ENCODE data around the gene CNKSR2.
A peak's percentile ranks its signal among the peaks of the same experiment; 100 is the strongest.

The CNKSR2 gene

GRCh38 chrX:21374163-21374993 lies at the start of gene CNKSR2:
Gene CNKSR2, plus strand, starts transcription at chrX:21374418. Its CDS starts 480 bp downstream, at chrX:21374898.
- Histone ChIP-seq H3K9me2 (replicated peaks; ENCODE audit: insufficient read depth, low read length) (no peaks in the 10 kb centered on the region), H3K9ac (ENCODE audit: low read length) (peak within 1 kb of the TSS; percentile 83), H3K27me3 (ENCODE audit: low read length) (no peaks in the 10 kb centered on the region), H3K4me3 (ENCODE audit: insufficient read depth, low read length, poor library complexity, severe bottlenecking) (peak within 1 kb of the TSS; percentile 94), H3K79me2 (ENCODE audit: insufficient read depth, low read length) (peaks cover 6% of the 10 kb centered on the region; the same call in 1 of the 2 replicates), H3K27ac (ENCODE audit: low read depth, low read length) (peak within 1 kb of the TSS; percentile 62), H3K36me3 (ENCODE audit: low read length) (no peaks in the 10 kb centered on the region), H3F3A (ENCODE audit: insufficient read depth) (no peaks in the 10 kb centered on the region), H2AFZ (ENCODE audit: low read depth, low read length, severe bottlenecking) (peak within 1 kb of the TSS; percentile 82), H3K4me2 (ENCODE audit: low read depth, low read length, poor library complexity, severe bottlenecking) (peak within 1 kb of the TSS; percentile 88), H3K9me3 (ENCODE audit: insufficient read depth, low read length) (no peaks in the 10 kb centered on the region), H4K20me1 (ENCODE audit: low read depth, low read length) (no peaks in the 10 kb centered on the region)
- TF ChIP-seq EZH2phosphoT487 (conservative IDR thresholded peaks at IDR 0.05; ENCODE audit: low read length) (no peak), CTCF (IDR thresholded peaks at IDR 0.05; ENCODE audit: insufficient read depth, low read length, poor library complexity, severe bottlenecking) (no peak)

- H3K9me3 ChIP-seq (ENCODE audit: insufficient read depth, low read length) = no peaks in the 10 kb centered on the region
- H3K27ac ChIP-seq (ENCODE audit: low read depth, low read length) = no peak overlapping the region
- H3K9ac ChIP-seq (ENCODE audit: low read length) = no peak overlapping the region
- no peaks in the 10 kb centered on the region for H4K20me1 ChIP-seq (ENCODE audit: low read depth, low read length)
- no peaks in the 10 kb centered on the region for H3K79me2 ChIP-seq (ENCODE audit: insufficient read depth, low read length)
- H3K27me3 ChIP-seq (ENCODE audit: low read length) = no peaks in the 10 kb centered on the region
- H3K4me2 ChIP-seq (ENCODE audit: low read depth, low read length, poor library complexity, severe bottlenecking) = no peak overlapping the region
- H3F3A ChIP-seq (ENCODE audit: insufficient read depth) = no peaks in the 10 kb centered on the region
- H3K9me2 ChIP-seq (replicated peaks; ENCODE audit: insufficient read depth, low read length) = no peaks in the 10 kb centered on the region
- H3K36me3 ChIP-seq (ENCODE audit: low read length) = no peaks in the 10 kb centered on the region
- no peak overlapping the region for H3K4me3 ChIP-seq (ENCODE audit: insufficient read depth, low read length, poor library complexity, severe bottlenecking)
- TF ChIP-seq EZH2phosphoT487 (conservative IDR thresholded peaks at IDR 0.05; ENCODE audit: low read length) (no peak), CTCF (IDR thresholded peaks at IDR 0.05; ENCODE audit: insufficient read depth, low read length, poor library complexity, severe bottlenecking) (no peak)
- H2AFZ ChIP-seq (ENCODE audit: low read depth, low read length, severe bottlenecking) = no peak overlapping the region
These were observed 19.5 kb upstream of the CNKSR2 start for GRCh38 chrX:21354725-21355124.

GRCh38 chrX:21355831-21356230 lies 18.4 kb upstream of the CNKSR2 start:
- H3K9me3 ChIP-seq (ENCODE audit: insufficient read depth, low read length) = no peaks in the 10 kb centered on the region
- no peaks in the 10 kb centered on the region for H3F3A ChIP-seq (ENCODE audit: insufficient read depth)
- no peaks in the 10 kb centered on the region for H4K20me1 ChIP-seq (ENCODE audit: low read depth, low read length)
- H3K27ac ChIP-seq (ENCODE audit: low read depth, low read length) = no peak overlapping the region
- no peaks in the 10 kb centered on the region for H3K9me2 ChIP-seq (replicated peaks; ENCODE audit: insufficient read depth, low read length)
- H3K36me3 ChIP-seq (ENCODE audit: low read length) = no peaks in the 10 kb centered on the region
- H3K4me3 ChIP-seq (ENCODE audit: insufficient read depth, low read length, poor library complexity, severe bottlenecking) = no peak overlapping the region
- H3K4me2 ChIP-seq (ENCODE audit: low read depth, low read length, poor library complexity, severe bottlenecking) = no peak overlapping the region
- no peak for TF ChIP-seq EZH2phosphoT487 (conservative IDR thresholded peaks at IDR 0.05; ENCODE audit: low read length)
- no peak for TF ChIP-seq CTCF (IDR thresholded peaks at IDR 0.05; ENCODE audit: insufficient read depth, low read length, poor library complexity, severe bottlenecking)
- H2AFZ ChIP-seq (ENCODE audit: low read depth, low read length, severe bottlenecking) = no peak overlapping the region
- no peaks in the 10 kb centered on the region for H3K79me2 ChIP-seq (ENCODE audit: insufficient read depth, low read length)
- no peak overlapping the region for H3K9ac ChIP-seq (ENCODE audit: low read length)
- no peaks in the 10 kb centered on the region for H3K27me3 ChIP-seq (ENCODE audit: low read length)

All from SU-DHL-6 (cell line).